Stimulated activated effector memory CD8-positive, alpha-beta T cell treated with anti-CD3 and anti-CD28 coated beads, Interleukin-12 subunit alpha, Interleukin-12 subunit beta, amount 100 ng/mL, for 72 hours (primary cell): ENCODE results near the gene PLEKHG4B.
A peak's percentile ranks its signal among the peaks of the same experiment; 100 is the strongest.

ENCODE experiments used
- ATAC-seq: fragments of 150-1000 bp; cut with Tn5 transposase; 2 replicates; pipeline ENCODE4 v1.10.0; 2021
- DNase-seq, 2 donors: peaks; one replicate each; pipeline ENCODE4 v3.0.0; 2021 to 2022; ENCODE audit warnings: low spot score in 2 of 2
- H3K27ac Mint-ChIP-seq: one replicate; pipeline ENCODE4 v1.8.0; 2022; ENCODE audit warnings: mild to moderate bottlenecking, mixed read lengths
- H3K36me3 Mint-ChIP-seq: one replicate; pipeline ENCODE4 v1.8.0; 2022; ENCODE audit warnings: mild to moderate bottlenecking, mixed read lengths
- H3K4me1 Mint-ChIP-seq: one replicate; pipeline ENCODE4 v1.8.0; 2022; ENCODE audit warnings: mixed read lengths
- H3K4me3 Mint-ChIP-seq: one replicate; pipeline ENCODE4 v1.8.0; 2022; ENCODE audit warnings: mild to moderate bottlenecking, mixed read lengths
- H3K9me3 Mint-ChIP-seq: one replicate; pipeline ENCODE4 v1.8.0; 2022; ENCODE audit warnings: mixed read lengths

Gene PLEKHG4B

DNA sequence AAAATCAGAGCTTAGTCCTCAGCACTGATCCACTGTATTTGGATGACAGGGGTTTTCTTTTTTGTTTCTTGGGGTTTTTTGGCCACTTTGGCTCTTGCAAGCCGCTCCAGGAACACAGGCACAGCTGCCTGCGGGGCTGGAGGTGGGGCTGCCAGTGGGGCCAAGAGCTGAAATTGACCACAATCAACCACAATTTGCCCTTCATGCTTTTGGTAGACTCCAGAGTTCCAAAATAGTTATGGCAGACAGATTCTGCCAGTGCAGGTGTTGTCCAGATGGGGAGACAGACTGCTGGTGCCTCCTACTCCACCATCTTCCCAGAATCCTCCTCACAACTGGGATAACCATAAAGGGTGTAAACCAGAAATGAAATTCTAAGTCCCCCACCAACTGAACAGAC, 36.5 kb downstream of the PLEKHG4B start:
- peaks cover 12% of the 10 kb centered on the region for H3K9me3 Mint-ChIP-seq
- H3K27ac Mint-ChIP-seq = no peak overlapping the region
- H3K4me1 Mint-ChIP-seq = no peaks in the 10 kb centered on the region
- no peaks in the 10 kb centered on the region for H3K36me3 Mint-ChIP-seq
- no peak for DNase-seq
- no peak overlapping the region for H3K4me3 Mint-ChIP-seq
- ATAC-seq = no peak

DNA sequence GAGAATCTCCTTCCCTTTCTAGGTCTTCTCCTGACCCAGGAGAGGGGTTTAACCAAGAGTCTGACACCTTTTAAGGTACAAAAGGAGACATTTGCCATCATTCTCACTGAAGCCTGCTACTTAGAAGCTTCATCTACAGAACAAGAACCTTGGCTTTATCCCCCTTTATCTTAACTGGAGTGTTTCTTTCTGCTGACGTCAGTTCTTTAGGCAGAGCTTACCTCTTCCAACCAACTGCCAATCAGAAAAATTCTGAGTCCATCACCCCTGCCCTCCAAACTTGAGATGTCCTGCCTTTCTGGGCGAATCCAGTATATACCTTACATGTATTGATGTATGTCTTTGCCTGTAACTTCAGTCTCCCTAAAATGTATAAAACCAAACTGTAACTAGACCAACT, 37.2 kb downstream of the PLEKHG4B start:
- DNase-seq (no peak), ATAC-seq (no peak)
- Mint-ChIP-seq H3K4me3 (no peak overlapping the region), H3K4me1 (no peaks in the 10 kb centered on the region), H3K36me3 (no peaks in the 10 kb centered on the region), H3K27ac (no peak overlapping the region), H3K9me3 (peaks cover 8% of the 10 kb centered on the region)

DNA sequence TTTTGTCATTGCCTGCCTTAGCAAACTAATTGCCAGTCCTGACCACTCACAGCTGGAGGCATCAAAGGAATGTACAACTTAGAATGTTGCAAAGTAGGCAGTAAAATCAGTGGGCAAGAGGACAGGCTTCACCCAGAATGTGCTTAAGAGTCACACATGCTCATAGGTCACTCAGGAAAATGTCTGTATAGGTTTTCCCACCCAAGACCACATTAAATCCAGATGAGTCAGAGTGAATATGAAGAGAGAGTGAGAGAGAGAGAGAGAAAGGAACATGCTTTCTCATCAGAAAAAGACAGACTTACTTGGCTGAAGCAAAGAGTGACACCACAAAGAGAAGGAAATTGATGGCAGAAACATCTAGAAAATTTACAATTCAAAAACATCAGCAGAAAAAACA, 37.9 kb downstream of the PLEKHG4B start:
- Mint-ChIP-seq H3K9me3 (peaks cover 8% of the 10 kb centered on the region), H3K36me3 (no peaks in the 10 kb centered on the region), H3K27ac (no peak overlapping the region), H3K4me3 (no peak overlapping the region), H3K4me1 (no peaks in the 10 kb centered on the region)
- no peak for ATAC-seq
- no peak for DNase-seq

DNA sequence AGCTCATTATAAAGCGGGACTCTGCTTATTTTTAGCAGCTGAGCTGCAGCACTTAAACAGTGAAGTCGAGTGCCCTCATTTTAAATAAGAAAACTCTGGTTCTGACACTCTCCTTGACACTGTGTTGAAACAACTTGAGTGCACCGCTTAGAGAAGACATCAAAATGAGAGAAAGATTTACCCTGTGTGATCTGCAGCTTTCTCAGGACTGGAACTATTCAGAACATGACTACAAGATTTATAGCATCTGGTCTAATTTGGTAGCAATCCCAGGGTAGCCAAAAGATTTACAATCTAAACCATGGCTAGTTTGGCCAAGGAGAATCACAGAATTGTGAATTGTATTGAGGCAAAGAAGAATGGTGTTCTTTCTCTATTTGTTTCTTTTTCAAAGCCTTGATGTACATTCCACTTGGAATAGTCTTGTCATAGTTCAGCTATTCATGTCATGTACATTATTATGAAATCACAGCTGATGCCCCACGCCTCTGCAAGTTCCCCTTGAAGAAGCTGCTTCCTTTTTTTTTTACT, 38.7 kb downstream of the PLEKHG4B start:
- DNase-seq = no peak
- H3K4me3 Mint-ChIP-seq = no peak overlapping the region
- ATAC-seq = no peak
- peaks cover 8% of the 10 kb centered on the region for H3K9me3 Mint-ChIP-seq
- H3K4me1 Mint-ChIP-seq = no peaks in the 10 kb centered on the region
- no peaks in the 10 kb centered on the region for H3K36me3 Mint-ChIP-seq
- H3K27ac Mint-ChIP-seq = no peak overlapping the region

GRCh38 chr5:136901-137300, 44.9 kb downstream of the PLEKHG4B start:
- Mint-ChIP-seq H3K4me3 (no peak overlapping the region), H3K4me1 (no peaks in the 10 kb centered on the region), H3K9me3 (no peaks in the 10 kb centered on the region), H3K36me3 (no peaks in the 10 kb centered on the region), H3K27ac (no peak overlapping the region)
- ATAC-seq (no peak), DNase-seq (no peak)

- no peak for DNase-seq
- no peak for ATAC-seq
- Mint-ChIP-seq H3K9me3 (no peaks in the 10 kb centered on the region), H3K27ac (no peak overlapping the region), H3K36me3 (no peaks in the 10 kb centered on the region), H3K4me1 (peaks cover 8% of the 10 kb centered on the region), H3K4me3 (no peak overlapping the region)
These were observed 45.8 kb downstream of the PLEKHG4B start for GRCh38 chr5:137741-138140.

DNA sequence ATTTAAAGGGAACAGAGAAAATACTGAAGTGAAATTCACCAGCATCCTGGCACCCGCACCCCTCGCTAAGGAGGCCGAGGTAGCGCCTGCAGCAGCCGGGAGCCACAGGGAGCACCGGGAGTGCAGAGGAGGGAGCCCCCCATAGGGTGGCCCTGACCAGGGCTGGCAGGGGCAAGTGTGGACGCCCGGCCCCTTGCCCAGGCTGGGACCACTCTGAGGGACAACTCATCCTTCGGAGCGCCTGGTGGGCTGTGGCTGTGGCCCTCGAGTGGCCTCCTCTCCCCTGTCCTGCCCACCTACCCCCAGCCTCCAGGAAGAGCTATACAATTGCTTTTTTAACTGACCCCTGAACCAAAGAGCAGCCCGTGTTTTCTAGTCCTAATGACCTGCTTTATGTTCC, 47.0 kb downstream of the PLEKHG4B start:
- DNase-seq = no peak
- Mint-ChIP-seq H3K27ac (no peak overlapping the region), H3K36me3 (no peaks in the 10 kb centered on the region), H3K4me3 (no peak overlapping the region), H3K9me3 (no peaks in the 10 kb centered on the region), H3K4me1 (peaks cover 8% of the 10 kb centered on the region)
- peak; percentile 26 for ATAC-seq

DNA sequence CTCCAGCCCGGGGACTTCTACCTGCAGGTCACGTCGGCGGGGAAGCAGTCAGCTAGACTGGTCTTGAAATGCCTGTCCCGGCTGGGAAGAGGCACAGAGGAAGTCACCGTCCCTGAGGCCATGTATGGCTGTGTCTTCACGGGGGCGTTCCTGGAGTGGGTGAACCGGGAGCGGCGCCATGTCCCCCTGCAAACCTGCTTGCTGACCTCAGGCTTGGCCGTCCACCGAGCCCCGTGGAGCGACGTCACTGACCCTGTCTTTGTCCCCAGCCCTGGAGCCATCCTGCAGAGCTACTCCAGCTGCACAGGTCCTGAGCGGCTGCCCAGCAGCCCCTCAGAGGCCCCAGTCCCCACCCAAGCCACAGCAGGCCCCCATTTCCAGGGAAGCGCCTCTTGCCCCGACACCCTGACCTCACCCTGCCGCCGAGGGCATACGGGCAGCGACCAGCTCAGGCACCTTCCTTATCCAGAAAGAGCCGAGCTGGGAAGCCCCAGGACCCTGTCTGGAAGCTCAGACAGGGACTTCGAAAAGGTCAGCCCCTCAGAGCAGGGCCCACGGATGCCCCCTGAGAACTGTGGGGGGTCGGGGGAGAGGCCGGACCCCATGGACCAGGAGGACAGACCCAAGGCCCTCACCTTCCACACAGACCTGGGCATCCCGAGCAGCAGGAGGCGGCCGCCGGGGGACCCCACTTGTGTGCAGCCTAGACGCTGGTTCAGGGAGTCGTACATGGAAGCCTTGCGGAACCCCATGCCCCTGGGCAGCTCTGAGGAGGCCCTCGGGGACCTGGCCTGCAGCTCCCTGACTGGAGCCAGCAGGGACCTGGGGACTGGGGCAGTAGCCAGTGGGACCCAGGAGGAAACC, 47.8 kb downstream of the PLEKHG4B start:
- Mint-ChIP-seq H3K9me3 (no peaks in the 10 kb centered on the region), H3K27ac (no peak overlapping the region), H3K4me3 (no peak overlapping the region), H3K4me1 (peaks cover 8% of the 10 kb centered on the region), H3K36me3 (no peaks in the 10 kb centered on the region)
- no peak for DNase-seq
- no peak for ATAC-seq

GRCh38 chr5:140443-140829, 48.5 kb downstream of the PLEKHG4B start:
- Mint-ChIP-seq H3K4me1 (peaks cover 8% of the 10 kb centered on the region), H3K9me3 (no peaks in the 10 kb centered on the region), H3K4me3 (no peak overlapping the region), H3K27ac (no peak overlapping the region), H3K36me3 (no peaks in the 10 kb centered on the region)
- ATAC-seq (no peak), DNase-seq (no peak)

DNA sequence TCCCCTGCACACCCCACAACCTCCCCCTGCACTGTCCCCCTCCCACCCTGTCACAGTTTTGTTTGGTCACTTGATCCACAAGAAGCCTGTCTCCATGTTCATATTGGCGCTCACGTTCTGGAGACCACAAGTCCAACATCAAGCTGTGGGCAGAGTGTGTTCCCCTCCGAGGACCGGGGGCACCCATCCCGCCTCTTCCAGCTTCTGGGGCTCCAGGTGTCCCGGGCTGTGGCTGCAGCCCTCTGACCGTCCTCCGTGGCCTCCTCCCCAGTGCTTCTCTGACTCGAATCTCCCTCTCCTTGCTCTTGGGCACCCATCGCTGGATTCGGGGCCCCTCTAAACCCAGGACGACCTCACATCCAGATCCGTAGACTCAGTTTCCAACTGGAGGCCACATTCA, 49.2 kb downstream of the PLEKHG4B start:
- H3K4me3 Mint-ChIP-seq = no peak overlapping the region
- H3K36me3 Mint-ChIP-seq = no peaks in the 10 kb centered on the region
- no peak for DNase-seq
- H3K27ac Mint-ChIP-seq = no peak overlapping the region
- H3K4me1 Mint-ChIP-seq = peaks cover 8% of the 10 kb centered on the region
- no peaks in the 10 kb centered on the region for H3K9me3 Mint-ChIP-seq
- ATAC-seq = no peak

DNA sequence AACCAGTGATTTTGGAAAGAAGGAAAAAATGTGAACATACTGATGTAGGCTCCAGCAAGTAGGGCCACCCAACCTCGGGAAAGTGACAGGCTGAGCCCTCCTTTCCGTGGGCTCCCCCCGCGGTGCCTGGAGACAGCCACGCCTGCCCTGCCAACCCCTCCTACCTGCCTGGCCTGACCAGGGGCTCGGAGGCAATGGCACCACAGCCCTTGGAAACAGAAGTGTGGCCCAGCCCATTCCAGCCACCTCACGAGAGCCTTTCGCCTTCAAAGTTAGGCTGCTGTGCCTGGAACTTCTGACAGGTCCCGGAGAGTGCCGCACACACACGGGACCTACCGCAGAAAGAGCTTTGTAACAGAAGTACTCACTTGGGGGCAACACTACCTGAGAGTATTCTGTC, 49.8 kb downstream of the PLEKHG4B start:
- peaks cover 8% of the 10 kb centered on the region for H3K4me1 Mint-ChIP-seq
- H3K9me3 Mint-ChIP-seq = peaks cover 2% of the 10 kb centered on the region
- DNase-seq = no peak
- ATAC-seq = no peak
- no peak overlapping the region for H3K27ac Mint-ChIP-seq
- H3K36me3 Mint-ChIP-seq = no peaks in the 10 kb centered on the region
- H3K4me3 Mint-ChIP-seq = no peak overlapping the region

- Mint-ChIP-seq H3K36me3 (no peaks in the 10 kb centered on the region), H3K9me3 (peaks cover 7% of the 10 kb centered on the region), H3K4me1 (peaks cover 8% of the 10 kb centered on the region), H3K27ac (no peak overlapping the region), H3K4me3 (no peak overlapping the region)
- ATAC-seq = no peak
- no peak for DNase-seq
These were observed 50.4 kb downstream of the PLEKHG4B start for GRCh38 chr5:142246-142810.

- ATAC-seq (peak; percentile 22), DNase-seq (no peak)
- Mint-ChIP-seq H3K4me1 (peaks cover 8% of the 10 kb centered on the region), H3K4me3 (no peak overlapping the region), H3K36me3 (no peaks in the 10 kb centered on the region), H3K9me3 (peaks cover 14% of the 10 kb centered on the region), H3K27ac (no peak overlapping the region)
These were observed 51.1 kb downstream of the PLEKHG4B start for GRCh38 chr5:143041-143440.

GRCh38 chr5:144941-145340, 53.0 kb downstream of the PLEKHG4B start:
- no peak for ATAC-seq

DNA sequence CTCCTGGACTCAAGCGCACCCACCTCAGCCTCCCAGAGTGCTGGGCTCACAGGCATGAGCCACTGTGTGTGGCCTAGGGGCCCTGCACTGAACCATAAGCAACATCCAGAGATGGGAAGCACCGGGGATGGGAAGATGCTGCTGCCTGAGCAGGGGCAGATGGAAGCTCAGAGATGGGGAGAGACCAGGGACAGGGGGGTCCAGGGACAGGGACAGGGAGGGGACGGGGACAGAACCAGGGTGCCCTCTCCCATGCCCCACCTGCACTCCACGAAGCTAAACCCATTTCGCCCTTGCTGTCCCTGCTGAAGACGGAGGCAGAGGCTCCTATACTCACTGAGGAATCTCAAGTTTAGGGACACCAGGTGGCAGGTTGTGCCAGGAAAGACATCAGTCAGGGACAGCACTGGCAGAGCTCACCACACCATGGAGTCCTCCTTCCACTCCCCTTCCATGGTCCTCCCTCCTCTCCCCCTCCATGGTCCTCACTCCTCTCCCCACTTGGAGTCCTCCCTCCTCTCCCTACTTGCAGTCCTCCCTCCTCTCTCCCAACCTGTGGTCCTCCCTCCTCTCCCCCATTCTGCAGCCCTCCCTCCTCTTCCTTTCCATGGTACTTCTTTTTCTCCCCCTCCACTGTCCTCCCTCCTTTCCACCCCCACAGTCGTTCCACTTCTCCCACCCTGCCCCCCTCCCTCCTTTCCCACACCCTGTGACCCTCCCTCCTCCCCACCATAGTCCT, 53.8 kb downstream of the PLEKHG4B start:
- DNase-seq (peak in 1 of 2 donors; percentile 32), ATAC-seq (no peak)
- H3K4me3 Mint-ChIP-seq = no peak overlapping the region
- no peaks in the 10 kb centered on the region for H3K36me3 Mint-ChIP-seq
- peaks cover 8% of the 10 kb centered on the region for H3K4me1 Mint-ChIP-seq
- H3K9me3 Mint-ChIP-seq = peaks cover 17% of the 10 kb centered on the region
- no peak overlapping the region for H3K27ac Mint-ChIP-seq

More at GRCh38 chr5:144941-145340, 53.0 kb downstream of the PLEKHG4B start:
- DNase-seq = no peak
- Mint-ChIP-seq H3K9me3 (peaks cover 17% of the 10 kb centered on the region), H3K4me3 (no peak overlapping the region), H3K27ac (no peak overlapping the region), H3K36me3 (no peaks in the 10 kb centered on the region), H3K4me1 (peaks cover 8% of the 10 kb centered on the region)
